GM18909 (cell line): Measurements from ENCODE around the gene SYT11.

Source experiments
- ATAC-seq: cut with Tn5 transposase; IDR thresholded peaks from one replicate; pipeline ENCODE4 v1.9.1; 2021; ENCODE audit warnings: mild to moderate bottlenecking; ENCODE audit not compliant: unreplicated experiment, poor library complexity

Gene SYT11

GRCh38 chr1:155859881-155860871 lies 809 bp downstream of the SYT11 start:
- ATAC-seq, result no peak

GRCh38 chr1:155860970-155861510 lies 1.7 kb downstream of the SYT11 start:
- ATAC-seq, result no peak

GRCh38 chr1:155861896-155862295 lies 2.5 kb downstream of the SYT11 start:
- no peak for ATAC-seq

GRCh38 chr1:155864393-155864792 lies 5.0 kb downstream of the SYT11 start:
- no peak for ATAC-seq

- no peak for ATAC-seq
Observed at GRCh38 chr1:155867766-155868165, 8.4 kb downstream of the SYT11 start.

GRCh38 chr1:155871390-155871789 lies 12.0 kb downstream of the SYT11 start:
- no peak for ATAC-seq

- no peak for ATAC-seq
Observed at GRCh38 chr1:155872527-155872926, 13.2 kb downstream of the SYT11 start.

GRCh38 chr1:155873860-155874259 lies 14.5 kb downstream of the SYT11 start:
- no peak for ATAC-seq

- no peak for ATAC-seq
Observed at GRCh38 chr1:155877945-155878344, 18.6 kb downstream of the SYT11 start.

- no peak for ATAC-seq
Observed at GRCh38 chr1:155880251-155880650, 20.9 kb downstream of the SYT11 start.

GRCh38 chr1:155880950-155881349 lies 21.6 kb downstream of the SYT11 start:
- no peak for ATAC-seq

- ATAC-seq, result no peak
Observed at GRCh38 chr1:155882235-155882634, 22.9 kb downstream of the SYT11 start.

- no peak for ATAC-seq
Observed at GRCh38 chr1:155882766-155883165, 23.4 kb downstream of the SYT11 start.

GRCh38 chr1:155884031-155884960 lies 24.9 kb downstream of the SYT11 start:
- no peak for ATAC-seq

GRCh38 chr1:155884982-155885381 lies 25.6 kb downstream of the SYT11 start:
- no peak for ATAC-seq

- ATAC-seq, result no peak
Observed at GRCh38 chr1:155888481-155888880, 29.1 kb downstream of the SYT11 start.

GRCh38 chr1:155889566-155889965 lies 30.2 kb downstream of the SYT11 start:
- no peak for ATAC-seq

- ATAC-seq, result no peak
Observed at GRCh38 chr1:155890251-155890650, 30.9 kb downstream of the SYT11 start.

GRCh38 chr1:155892796-155893195 lies 33.4 kb downstream of the SYT11 start:
- ATAC-seq, result no peak

GRCh38 chr1:155893389-155894142 lies 34.2 kb downstream of the SYT11 start:
- ATAC-seq, result no peak
